CD4-positive, alpha-beta T cell treated with Interferon gamma for 1 hour (primary cell): ENCODE data around the gene OXGR1.
"Not testable (repeated sequence)": the region's sequence is repeated elsewhere in the genome, so short reads cannot be mapped to it uniquely, and the experiment has no call there.

Experiments used
- DNase-seq: peaks from one replicate; pipeline ENCODE4 v3.0.0-alpha.2; 2020

Gene OXGR1

GRCh38 chr13:97004886-97005285 lies 10.6 kb upstream of the OXGR1 start:
- DNase-seq: no peak

GRCh38 chr13:97004096-97004876 lies 10.0 kb upstream of the OXGR1 start:
- DNase-seq: no peak

GRCh38 chr13:97003071-97003470 lies 8.8 kb upstream of the OXGR1 start:
- DNase-seq: no peak

- DNase-seq: no peak
These were observed 8.3 kb upstream of the OXGR1 start for GRCh38 chr13:97002581-97002980.

- no peak for DNase-seq
These were observed 7.4 kb upstream of the OXGR1 start for GRCh38 chr13:97001636-97002035.

GRCh38 chr13:97000295-97000925 lies 6.1 kb upstream of the OXGR1 start:
- no peak for DNase-seq

- DNase-seq: no peak
These were observed 4.8 kb upstream of the OXGR1 start for GRCh38 chr13:96999091-96999490.

- no peak for DNase-seq
These were observed 3.8 kb upstream of the OXGR1 start for GRCh38 chr13:96998051-96998450.

- DNase-seq: no peak
These were observed 2.6 kb upstream of the OXGR1 start for GRCh38 chr13:96996886-96997285.

- no peak for DNase-seq
These were observed 1.8 kb upstream of the OXGR1 start for GRCh38 chr13:96996107-96996506.

GRCh38 chr13:96994858-96995243 lies 575 bp upstream of the OXGR1 start:
- no peak for DNase-seq

- no peak for DNase-seq
These were observed 651 bp downstream of the OXGR1 start for GRCh38 chr13:96993634-96994016.

- no peak for DNase-seq
These were observed 1.6 kb downstream of the OXGR1 start for GRCh38 chr13:96992633-96993032.

GRCh38 chr13:96991072-96991471 lies 3.2 kb downstream of the OXGR1 start:
- DNase-seq: no peak

- DNase-seq: no peak
These were observed 5.8 kb downstream of the OXGR1 start for GRCh38 chr13:96988441-96988840.

GRCh38 chr13:96984051-96984508 lies 10.2 kb downstream of the OXGR1 start:
- no peak for DNase-seq

- DNase-seq: no peak
These were observed 11.6 kb downstream of the OXGR1 start for GRCh38 chr13:96982672-96983071.

- DNase-seq: not testable (repeated sequence)
These were observed 14.4 kb downstream of the OXGR1 start for GRCh38 chr13:96979861-96980260.

GRCh38 chr13:96968027-96968426 lies 26.2 kb downstream of the OXGR1 start:
- DNase-seq: no peak

- DNase-seq: no peak
These were observed 27.0 kb downstream of the OXGR1 start for GRCh38 chr13:96967248-96967745.

GRCh38 chr13:96966415-96967102 lies 27.7 kb downstream of the OXGR1 start:
- no peak for DNase-seq

- DNase-seq: no peak
These were observed 30.3 kb downstream of the OXGR1 start for GRCh38 chr13:96963786-96964475.

- DNase-seq: no peak
These were observed 33.9 kb downstream of the OXGR1 start for GRCh38 chr13:96960379-96960778.
